Stimulated activated CD4-positive, alpha-beta T cell treated with anti-CD3 and anti-CD28 coated beads, Interleukin-15, amount 100 ng/mL, for 48 hours (primary cell): Measurements from ENCODE around the gene CD82.

Source experiments
- DNase-seq, 2 donors: peaks; one replicate each; pipeline ENCODE4 v3.0.0-alpha.2; 2020; ENCODE audit warnings: low read depth in 2 of 2

CD82 gene

DNA sequence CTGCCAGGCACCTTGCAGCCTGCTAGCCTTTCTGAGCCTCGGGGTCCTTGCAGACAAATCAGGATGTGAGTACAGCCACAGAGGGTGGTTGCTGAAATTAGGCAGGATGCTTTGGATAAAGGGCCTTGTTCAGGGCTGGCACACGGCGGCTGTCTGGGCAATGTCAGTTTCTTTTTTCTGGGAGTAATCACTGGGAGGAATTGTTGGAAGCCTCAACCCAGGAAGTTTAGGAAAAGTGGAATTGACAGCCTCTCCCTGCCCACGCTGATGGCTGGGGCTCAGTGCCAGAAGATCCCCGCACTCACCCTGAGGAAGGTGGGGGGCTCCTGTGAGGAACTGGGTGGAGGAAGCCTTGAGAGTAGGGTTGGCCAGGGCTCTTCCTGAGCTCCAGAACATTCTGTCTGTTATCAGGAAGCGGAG is 37.4 kb downstream of the CD82 start:
- DNase-seq = no peak

DNA sequence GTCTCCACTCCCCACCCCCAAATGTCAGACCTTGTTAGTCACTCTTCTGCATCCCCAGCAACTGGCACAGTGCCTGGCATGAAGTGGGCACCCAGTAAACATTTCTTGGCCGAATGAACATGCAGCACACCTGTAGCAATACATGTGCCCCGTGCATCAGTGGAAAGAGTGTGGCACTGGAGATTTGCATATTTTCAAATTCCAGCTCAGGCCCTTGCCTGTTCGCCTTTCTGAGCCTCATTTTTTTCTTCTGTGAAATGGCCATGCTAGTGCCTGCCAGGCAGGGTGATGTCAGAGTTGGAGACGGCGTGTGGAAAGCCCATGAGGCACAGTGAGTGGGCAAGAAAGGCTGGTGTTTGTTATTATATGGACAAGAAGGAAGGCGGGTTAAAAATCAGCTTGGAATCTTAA is 38.7 kb downstream of the CD82 start:
- DNase-seq = no peak

DNA sequence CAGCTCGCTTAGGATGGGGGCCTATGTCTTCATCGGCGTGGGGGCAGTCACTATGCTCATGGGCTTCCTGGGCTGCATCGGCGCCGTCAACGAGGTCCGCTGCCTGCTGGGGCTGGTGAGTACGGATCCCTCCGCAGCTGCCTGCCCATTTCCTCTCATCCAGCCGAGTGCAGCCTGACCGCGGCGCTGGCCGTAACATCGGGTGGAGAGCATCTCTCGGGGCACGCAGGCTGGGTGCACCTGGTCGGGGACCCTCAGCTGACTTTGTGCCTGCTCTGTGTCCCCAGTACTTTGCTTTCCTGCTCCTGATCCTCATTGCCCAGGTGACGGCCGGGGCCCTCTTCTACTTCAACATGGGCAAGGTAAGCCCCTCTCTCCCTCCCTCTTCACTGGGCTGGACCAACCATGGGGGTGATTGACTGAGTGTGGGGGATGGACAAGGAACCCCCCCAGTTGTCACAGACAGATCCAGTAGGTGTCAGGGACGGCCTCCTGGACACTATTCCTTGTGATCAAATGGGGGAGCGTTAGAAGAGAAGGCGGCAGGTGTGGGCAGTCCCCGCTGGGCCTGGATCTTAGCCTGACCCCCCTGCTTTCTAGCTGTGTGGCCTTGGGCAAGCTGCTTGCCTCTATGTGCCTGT is 39.7 kb downstream of the CD82 start:
- no peak for DNase-seq

DNA sequence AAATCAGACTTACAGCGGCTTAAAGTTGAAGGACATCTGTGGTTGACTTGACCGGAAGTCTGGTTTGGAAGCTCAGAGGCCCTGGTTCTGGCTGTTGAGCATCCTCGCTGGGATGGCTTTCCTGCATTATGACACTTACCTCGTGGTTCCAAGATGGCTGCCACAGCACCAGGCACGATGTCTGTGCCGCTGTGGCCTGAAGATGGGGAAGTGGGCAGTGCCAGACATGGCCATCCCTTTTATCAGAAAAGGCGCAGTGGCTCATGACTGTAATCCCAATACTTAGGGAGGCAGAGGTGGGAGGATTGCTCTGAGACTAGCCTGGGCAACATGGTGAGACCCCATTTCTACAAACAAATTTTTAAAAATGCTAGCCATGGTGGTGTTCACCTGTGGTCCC is 40.5 kb downstream of the CD82 start:
- no peak for DNase-seq

DNA sequence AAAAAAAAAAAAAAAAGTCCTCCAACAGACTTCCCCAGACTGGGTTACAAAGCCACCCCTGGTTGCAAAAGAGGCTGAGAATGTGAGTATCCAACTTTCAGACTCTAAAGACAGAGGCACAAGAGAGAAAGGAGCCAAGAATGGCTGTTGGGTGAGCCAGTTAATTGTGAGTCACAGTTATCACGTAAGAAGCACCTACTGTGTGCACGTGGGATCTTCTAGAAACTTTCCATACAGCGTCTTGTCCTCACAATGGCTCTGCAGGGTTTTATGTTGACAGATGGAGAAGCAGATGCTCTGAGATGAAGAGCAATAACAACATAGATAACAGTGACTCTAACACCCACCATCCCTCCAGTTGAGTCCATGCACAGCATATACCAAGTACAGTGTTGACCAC is 41.0 kb downstream of the CD82 start:
- no peak for DNase-seq

DNA sequence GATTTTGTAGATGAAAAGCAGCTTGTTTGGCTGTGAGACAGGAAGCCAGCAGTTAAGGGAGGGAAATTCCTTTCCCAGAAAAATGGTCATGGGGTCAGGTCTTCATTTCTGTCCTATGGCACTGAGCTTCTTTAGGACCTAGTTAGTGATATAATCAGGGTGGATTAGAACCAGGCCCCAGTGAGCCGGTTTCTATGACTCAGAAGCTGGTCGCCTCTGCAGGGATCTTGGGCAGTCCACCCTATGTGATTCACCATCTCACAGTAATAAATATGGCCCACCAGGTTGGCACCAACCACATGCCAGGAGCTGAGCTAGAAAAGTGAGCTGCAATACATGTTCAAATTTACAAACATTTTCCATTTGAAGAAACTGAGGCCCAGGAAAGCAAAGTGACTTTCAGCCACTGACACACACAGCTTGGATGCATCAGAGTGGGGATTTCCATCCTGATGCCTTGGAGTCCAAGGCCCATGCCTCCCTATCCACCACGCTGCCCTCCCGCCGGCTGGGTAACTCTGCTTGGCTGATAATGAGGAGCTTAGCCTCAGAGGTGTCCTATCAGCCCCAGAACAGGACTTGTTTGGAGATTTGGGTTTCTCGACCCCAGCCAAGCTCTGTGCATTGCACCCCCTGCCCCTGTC is 42.0 kb downstream of the CD82 start:
- DNase-seq = no peak

DNA sequence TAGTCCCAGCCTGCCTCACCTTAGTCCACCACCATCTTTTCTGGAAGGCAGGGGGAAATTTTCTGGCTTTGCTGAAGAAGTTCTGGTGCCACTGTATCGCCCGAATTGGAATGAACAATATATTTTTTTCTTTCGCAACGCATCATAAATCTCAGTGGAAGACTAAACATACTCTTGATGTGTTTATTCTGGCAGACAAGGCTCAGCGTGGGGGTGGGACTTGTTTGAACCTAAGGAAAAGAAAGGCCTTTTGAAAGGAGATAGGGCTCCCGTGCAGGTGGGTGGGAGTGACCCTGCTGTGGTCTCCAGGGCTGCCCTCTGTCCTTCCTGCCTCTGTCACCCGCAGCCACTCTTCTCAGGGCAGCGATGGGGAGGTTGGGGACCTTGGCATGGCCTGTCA is 42.5 kb downstream of the CD82 start:
- no peak for DNase-seq

DNA sequence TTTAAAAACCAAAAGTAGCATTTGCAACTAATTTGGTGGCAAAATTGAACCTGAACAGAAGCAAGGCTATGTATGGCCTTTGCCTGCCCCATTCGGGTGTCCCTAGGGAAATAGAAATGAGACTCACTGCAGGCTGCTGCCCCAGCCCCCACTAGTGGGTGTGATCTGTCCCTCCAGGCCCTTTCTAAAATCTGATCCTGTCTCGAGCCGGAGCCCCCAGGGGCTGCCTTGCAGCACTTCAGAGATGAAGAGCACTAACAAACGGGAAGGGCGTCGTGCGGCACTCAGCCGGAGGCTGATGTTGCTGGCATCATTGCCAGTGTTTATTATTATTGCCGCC is 43.2 kb downstream of the CD82 start:
- no peak for DNase-seq

DNA sequence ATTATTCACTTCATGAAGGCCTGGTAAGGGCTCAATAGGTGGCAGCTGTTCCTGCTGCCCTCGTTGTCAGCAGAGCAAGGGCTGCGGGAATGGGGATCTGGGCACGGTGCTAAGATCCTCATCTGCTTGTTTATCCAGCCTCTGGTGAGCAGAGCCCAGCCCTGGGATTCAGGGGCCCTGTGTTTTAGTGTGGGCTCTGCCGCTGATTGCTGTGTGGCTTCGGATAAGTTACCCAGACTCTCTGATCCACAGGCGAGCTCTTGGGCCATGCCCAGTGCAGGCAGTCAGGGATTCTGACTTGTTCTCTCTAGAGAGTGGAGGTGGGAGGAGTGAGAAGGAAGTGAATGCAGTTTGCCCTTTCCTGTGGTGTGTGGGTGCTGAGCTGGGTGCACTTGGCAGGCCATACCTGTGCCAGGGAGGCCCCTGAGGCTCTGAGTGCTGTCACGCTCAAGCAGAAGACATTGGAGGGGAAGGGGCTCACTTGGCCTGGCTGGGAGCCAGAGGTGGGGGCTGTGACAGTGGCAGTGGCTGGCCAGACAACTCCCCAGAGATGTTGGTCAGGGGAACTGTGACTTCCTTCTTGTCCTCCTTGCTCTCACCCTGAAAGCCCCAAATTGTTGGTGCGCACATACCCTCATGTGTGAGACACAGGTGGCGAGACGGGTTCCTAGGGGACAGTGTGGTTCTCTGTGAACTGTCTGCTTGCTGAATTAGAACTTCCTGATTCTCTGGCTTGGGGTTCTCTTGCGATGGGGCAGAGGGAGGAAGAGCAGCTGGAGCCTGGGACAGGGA is 43.7 kb downstream of the CD82 start:
- DNase-seq = no peak

DNA sequence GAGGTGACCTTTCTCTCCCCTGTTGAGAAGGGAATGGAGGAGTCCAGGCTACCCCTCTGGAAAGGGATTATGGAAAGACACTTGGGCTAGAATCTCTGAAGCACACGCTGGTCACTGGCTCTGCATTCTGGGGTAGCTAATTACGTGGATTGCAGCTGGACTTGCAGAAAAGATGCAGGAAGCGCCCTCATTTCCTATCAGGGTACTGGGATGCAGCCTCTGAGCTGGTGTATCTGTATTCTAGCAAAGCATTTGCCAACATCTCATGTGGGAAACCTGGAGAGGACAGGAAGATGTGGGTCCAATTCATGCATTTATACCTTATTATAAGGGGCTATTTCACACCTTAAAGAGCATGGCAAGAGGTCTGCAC is 44.3 kb downstream of the CD82 start:
- DNase-seq = no peak

DNA sequence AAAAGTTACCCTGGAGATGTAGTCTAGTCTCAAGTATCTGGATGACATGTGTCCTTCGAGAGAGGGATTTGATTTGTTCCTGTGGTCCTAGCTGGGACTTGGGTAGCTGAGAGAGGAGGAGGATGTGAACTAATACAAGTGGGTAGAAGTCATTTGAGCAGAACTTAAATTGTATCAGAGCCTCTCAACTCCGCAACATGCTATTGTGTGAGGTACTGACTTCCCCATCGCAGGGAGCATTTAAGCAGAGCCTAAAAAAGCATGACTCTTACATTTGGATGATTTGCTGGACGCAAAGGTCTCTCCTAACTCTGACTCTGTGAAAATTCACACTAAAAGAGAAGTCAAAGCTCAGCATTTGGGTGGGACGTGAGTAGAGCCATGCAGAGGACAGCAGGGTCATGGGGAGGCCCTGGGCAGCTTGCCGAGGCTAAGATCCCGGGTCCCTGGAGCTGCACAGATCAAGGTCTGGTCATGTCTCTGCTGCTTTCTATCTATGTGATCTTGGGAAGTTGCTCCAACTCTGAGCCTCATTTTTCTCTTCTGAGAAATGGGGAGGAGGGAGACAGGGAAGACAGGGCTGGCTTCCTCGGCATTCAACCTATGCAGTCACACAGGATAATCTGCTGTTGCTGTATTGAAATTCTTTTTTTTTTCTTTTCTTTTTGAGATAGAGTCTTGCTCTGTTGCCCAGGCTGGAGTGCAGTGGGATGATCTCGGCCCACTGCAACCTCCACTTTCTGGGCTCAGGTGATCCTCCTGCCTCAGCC is 44.9 kb downstream of the CD82 start:
- no peak for DNase-seq

DNA sequence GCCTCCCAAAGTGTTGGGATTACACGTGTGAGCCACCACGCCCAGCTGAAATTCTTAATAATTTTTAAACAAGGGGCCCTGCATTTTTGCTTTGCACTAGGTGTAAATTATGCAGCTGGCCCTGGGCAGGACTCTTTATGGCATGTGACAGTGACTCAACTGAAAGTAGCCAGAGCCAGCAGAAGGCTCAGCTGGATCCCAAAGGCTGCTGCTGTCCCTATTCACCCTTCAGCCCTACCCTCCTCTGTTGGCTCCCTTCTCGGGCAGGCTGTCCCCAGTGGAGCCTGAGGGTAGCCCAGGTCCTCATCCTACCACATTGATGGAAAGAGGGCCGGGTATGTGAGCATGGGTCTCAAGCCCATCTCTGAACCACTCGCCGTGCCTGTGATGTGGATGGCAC is 45.6 kb downstream of the CD82 start:
- DNase-seq = no peak

DNA sequence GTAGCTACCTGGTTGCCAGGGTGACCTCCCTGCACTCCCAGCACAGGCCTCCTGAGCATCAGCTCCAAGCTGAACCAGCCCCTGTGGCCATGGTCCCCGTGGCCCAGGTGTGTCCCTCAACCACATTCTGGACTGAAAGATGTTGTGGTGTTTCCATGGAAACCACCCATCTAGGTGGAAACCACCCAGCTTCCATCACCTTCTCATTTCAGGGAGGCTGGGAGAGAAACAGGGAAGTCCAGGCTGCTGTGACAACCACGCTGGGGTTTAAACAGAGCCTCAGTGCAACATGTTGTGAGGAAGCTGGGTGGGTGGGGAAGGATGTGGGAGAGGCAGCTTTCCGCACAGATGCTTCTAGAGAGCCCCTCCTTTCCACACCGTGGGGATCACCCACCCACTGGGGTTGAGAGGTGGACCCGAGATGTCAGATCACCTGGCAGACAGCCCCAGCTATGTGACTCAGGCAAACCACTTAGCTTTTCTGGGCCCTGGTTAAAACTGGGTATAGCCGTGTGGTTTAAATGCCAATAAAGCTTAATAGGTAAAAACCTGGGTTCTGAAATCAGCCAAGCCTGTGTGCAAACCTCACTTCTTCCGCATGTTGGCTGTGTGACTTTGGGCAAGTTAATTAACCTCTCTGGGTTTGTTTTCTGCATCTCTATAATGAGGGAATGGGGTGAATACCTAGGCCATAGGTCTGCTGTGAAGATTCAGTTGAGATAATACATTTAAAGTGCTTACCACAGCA is 46.4 kb downstream of the CD82 start:
- DNase-seq = peak; percentile 30 to 38

DNA sequence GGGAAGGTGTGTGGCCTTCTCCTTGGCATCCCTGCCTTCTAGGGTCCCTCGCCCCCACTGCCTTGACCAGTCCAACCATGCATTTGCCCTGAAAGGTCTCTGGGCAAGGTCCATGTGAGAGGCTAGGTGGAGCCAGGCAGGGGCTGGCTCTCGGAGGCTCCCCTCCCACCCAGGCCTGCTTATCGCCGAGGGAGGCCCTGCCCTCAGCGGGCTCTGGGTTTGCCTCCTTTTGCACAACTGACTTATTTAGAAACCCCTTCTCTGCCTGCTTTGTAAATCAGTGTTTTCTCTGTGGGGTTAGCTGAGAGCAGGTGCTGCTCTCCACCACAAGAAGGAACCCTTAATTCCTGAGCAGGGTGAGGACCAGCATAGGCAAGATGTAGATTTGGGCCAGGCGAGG is 47.7 kb downstream of the CD82 start:
- no peak for DNase-seq

DNA sequence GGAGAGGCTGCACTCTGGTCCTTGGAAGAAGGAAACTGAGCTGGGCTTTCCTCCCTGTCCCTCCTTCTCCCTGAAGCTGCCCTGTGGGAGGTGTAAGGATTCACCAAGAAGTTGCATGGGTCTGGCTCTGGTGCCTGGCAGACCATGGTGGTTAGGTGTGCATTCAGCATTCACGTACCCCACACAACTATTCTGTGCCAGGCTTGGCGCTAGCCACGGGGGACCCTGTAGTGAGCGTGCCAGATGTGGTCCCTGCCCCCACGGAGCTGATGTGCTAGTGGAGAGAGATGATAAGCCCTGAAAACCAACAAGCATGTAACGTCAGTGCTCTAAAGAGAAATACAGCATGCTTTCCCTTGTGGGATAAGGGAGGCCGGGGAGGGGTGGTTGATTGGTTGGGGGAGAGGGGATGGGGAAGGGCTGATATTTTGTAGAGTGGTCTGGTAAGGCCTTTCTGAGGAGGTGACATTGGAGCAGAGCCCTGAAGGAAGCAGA is 48.9 kb downstream of the CD82 start:
- DNase-seq = no peak

DNA sequence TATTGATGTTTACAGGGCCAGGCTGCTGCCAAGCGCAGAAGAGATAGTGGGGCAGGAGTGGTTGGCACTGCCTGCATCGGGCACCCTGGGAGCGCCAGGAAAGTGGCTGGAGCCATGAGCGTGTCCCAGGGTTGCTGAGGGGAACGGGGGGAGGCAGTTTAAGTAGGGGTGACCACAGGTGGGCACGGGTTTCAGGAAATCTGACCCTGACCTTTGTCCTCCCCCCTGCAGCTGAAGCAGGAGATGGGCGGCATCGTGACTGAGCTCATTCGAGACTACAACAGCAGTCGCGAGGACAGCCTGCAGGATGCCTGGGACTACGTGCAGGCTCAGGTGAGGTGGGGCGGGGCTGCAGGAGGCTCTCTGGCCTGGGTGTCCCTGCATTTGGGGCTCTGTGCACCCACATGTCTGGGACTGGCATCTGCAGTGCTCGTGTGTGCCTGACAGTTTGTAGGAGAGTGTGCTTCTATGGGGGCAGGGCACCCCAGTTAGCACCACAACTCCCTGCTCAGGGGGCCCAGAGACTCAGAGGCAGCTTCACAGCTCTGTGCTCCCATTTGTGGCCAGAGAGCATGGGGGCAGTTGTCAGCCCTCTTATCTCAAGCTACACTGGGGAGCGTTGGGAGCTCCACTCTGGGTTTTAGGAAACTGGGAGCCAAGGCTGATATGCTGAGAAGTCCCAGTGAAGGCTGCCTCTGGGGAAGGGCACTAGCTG is 49.7 kb downstream of the CD82 start:
- DNase-seq = no peak

DNA sequence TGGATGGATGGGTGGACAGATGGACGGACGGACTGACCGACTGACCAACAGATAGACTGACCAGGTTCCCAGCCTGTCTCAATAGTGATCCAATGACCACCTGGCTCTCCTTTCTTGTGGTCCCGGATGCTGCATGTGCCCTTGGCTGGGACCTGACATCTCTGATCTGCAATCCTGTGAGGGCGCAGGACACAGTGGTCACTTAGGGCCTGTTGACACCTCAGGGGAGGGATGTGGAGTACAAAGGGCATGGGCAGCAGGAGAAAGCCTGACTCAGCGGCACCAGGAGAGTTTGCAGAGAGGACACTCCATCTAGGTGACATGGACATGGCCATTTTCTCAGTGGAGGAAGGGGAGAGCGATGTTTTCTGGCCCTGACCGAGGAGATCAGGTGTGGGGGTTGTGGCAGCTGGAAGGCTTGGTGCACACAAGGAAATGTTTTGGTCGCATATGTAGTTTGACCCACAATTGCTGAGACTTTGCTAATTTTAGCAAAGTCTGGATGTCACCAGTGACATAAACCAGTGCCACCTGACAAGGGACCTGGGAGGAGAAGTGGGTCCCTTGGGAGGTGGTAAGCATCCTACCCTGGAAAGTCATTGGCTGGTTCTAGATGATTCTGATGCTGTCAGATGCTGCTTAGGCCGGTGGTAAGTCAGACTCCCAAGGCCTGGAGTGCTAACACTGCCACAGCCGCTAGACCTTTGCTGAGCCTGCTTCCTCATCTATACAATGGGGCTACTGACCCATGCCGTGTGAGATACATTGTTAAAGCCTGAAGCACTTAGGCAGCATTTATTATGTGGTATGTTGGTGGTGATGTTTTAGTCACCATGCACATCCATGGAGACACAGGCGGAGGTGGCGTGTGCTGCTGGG is 50.7 kb downstream of the CD82 start:
- DNase-seq = no peak

DNA sequence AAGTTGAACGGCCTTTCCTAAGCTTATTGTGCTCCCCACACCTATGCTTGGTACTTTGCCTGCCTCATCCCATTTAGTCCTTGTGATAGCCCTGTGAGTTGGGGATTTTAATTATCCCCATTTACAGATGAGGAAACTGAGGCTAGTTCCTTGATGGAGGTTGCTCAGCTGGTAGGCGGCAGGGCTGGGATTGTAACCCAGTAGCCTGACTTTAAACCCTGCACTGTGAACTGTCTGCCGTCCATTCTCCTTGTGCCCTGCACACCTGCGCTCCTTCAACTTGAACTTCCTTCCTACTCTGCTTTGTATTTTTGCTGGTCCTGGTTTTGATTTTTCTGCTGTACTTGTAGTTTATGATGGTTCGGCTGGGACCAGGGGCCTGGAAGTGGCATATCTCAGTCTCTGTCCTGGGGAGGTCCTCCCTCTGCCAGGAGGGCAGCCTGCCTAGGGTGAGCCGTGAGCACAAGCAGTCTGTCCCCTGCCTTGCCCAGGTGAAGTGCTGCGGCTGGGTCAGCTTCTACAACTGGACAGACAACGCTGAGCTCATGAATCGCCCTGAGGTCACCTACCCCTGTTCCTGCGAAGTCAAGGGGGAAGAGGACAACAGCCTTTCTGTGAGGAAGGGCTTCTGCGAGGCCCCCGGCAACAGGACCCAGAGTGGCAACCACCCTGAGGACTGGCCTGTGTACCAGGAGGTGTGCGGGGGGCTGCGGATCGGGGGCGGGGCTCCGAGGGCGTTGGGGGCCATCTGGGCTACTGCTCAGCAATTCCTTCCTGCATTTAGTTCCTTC is 52.4 kb downstream of the CD82 start:
- no peak for DNase-seq
